Measurements from ENCODE around the gene CTDSPL. TPM values are rescaled to one million over a fixed set of nuclear protein-coding genes. Genes with fewer than 3 reads are reported as not detected.

The CTDSPL gene
- total and polyA plus RNA-seq, 7 donors = 19.1 to 69.1 (median 46.3) TPM

DNA sequence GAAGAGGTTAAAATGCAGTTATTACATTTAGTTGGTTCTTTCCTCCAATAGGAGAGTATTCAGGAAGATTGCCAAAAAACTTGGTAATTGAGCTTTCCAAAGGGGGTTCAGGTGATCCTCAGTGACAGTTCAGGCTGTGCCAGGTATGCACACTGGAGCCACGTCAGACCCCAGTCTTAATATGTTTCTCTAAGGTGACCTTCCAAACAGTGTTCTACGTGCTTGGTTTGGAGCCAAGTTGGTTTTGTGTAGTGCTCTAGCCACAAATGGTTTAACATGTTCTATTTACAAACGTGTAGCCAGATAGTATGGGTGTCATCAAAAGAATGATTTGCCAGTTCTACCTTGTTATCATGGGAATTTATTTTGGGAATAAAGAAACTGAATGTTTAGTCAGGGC lies 21.0 kb downstream of the CTDSPL start:
- intact Hi-C loops (cut with DNase I) = no loop called here
- Histone ChIP-seq H3K27ac (no peak overlapping the region), H3K4me3 (no peak overlapping the region), H3K36me3 (no peaks in the 10 kb centered on the region), H3K4me1 (peaks cover 0 to 40% (median 27%) of the 10 kb centered on the region in 4 donors), H3K9me3 (no peaks in the 10 kb centered on the region), H3K27me3 (no peaks in the 10 kb centered on the region)
- WGBS, 2 donors = 70 to 83% methylated on average over 3 of the region's 3 CpGs
- DNase-seq = no peak
- no peak for TF ChIP-seq EP300 (IDR thresholded peaks at IDR 0.05)
- TF ChIP-seq POLR2A (IDR thresholded peaks at IDR 0.05) = no peak
- no peak for TF ChIP-seq POLR2AphosphoS5 (IDR thresholded peaks at IDR 0.05)
- TF ChIP-seq, protein P1, sequence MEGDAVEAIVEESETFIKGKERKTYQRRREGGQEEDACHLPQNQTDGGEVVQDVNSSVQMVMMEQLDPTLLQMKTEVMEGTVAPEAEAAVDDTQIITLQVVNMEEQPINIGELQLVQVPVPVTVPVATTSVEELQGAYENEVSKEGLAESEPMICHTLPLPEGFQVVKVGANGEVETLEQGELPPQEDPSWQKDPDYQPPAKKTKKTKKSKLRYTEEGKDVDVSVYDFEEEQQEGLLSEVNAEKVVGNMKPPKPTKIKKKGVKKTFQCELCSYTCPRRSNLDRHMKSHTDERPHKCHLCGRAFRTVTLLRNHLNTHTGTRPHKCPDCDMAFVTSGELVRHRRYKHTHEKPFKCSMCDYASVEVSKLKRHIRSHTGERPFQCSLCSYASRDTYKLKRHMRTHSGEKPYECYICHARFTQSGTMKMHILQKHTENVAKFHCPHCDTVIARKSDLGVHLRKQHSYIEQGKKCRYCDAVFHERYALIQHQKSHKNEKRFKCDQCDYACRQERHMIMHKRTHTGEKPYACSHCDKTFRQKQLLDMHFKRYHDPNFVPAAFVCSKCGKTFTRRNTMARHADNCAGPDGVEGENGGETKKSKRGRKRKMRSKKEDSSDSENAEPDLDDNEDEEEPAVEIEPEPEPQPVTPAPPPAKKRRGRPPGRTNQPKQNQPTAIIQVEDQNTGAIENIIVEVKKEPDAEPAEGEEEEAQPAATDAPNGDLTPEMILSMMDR (IDR thresholded peaks at IDR 0.05) = no peak

DNA sequence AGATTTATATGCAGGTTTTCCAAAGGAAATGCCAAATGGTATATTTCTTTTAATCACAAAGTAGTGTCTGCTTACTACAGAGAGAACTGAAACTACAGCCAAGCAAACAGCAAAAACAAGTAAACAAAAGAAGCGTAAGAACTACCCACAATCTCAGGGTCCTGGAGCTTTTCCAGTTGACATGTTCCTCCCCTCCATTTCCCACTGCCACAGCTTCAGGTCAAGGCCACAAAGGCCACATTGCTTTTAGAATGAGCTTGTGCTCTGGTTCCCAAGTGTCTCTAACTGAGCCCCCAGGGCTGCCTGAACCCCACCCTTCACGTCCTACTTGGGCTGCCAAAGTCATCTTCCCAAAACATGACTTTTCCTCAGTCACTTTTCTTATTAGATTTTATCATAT lies 24.1 kb downstream of the CTDSPL start:
- TF ChIP-seq, protein P1 (IDR thresholded peaks at IDR 0.05) = no peak
- no peak for TF ChIP-seq POLR2AphosphoS5 (IDR thresholded peaks at IDR 0.05)
- TF ChIP-seq EP300 (IDR thresholded peaks at IDR 0.05) = no peak
- TF ChIP-seq POLR2A (IDR thresholded peaks at IDR 0.05) = no peak
- H3K27me3 ChIP-seq = no peaks in the 10 kb centered on the region
- 61 to 75% methylated on average over 2 of the region's 2 CpGs for whole genome bisulfite sequencing, 2 donors
- no peak for DNase-seq
- no peaks in the 10 kb centered on the region for H3K36me3 ChIP-seq
- H3K27ac ChIP-seq = no peak overlapping the region
- peaks cover 0 to 41% (median 25%) of the 10 kb centered on the region in 4 donors for H3K4me1 ChIP-seq
- no peaks in the 10 kb centered on the region for H3K9me3 ChIP-seq
- H3K4me3 ChIP-seq = no peak overlapping the region
- intact Hi-C loops (cut with DNase I) = no loop called here

DNA sequence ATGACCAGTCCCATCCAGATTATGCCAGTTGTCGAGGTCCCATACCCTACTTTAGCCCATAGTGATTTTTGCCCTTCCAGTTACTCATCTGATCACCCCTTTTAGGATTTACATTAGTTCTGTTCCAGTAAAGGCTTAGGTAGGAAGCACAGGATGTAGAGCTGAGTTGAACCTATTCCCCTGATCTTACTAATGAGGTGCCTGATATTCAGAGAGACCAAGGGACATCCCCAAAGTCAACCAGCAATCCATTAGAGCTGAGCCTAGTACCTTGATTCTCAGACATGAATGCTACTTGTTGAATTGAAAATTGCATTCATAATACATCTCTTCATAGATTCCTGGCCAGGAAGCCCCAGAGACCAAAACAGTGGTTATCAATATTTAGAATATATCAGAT lies 24.7 kb downstream of the CTDSPL start:
- no peaks in the 10 kb centered on the region for H3K9me3 ChIP-seq
- TF ChIP-seq, protein P1 (IDR thresholded peaks at IDR 0.05) = no peak
- TF ChIP-seq EP300 (IDR thresholded peaks at IDR 0.05) (no peak), POLR2AphosphoS5 (IDR thresholded peaks at IDR 0.05) (no peak), POLR2A (IDR thresholded peaks at IDR 0.05) (no peak)
- no peaks in the 10 kb centered on the region for H3K27me3 ChIP-seq
- H3K36me3 ChIP-seq = no peaks in the 10 kb centered on the region
- H3K4me3 ChIP-seq = no peak overlapping the region
- peaks cover 0 to 47% (median 25%) of the 10 kb centered on the region in 4 donors for H3K4me1 ChIP-seq
- DNase-seq = no peak
- H3K27ac ChIP-seq = no peak overlapping the region
- intact Hi-C loops (cut with DNase I) = no loop called here
- WGBS, 2 donors = 86 to 88% methylated on average over 1 of the region's 1 CpG

DNA sequence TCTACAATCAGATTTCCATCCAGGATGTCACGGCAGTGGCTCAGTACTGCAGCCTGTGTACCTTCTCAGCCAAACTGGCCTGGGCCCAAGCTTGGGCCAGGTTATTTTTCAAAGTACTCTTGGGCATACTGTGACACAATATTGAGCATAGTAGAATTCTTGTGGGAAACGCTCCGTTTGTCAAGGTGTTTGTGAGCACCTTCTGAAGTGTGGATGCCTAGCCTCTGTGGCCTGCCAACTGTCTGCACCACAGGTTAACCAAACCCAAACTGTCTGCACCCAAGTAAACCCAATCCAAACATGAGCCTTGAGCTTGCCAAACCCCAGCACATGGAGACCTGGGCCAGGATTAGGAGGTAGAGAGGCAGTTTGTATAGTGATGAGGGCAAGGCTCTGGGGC lies 25.4 kb downstream of the CTDSPL start:
- 84 to 86% methylated on average over 3 of the region's 3 CpGs for WGBS, 2 donors
- intact Hi-C loops (cut with DNase I) = no loop called here
- H3K4me1 ChIP-seq = peaks cover 0 to 52% (median 26%) of the 10 kb centered on the region in 4 donors
- H3K4me3 ChIP-seq = no peak overlapping the region
- H3K27ac ChIP-seq = no peak overlapping the region
- no peak for DNase-seq
- no peaks in the 10 kb centered on the region for H3K27me3 ChIP-seq
- TF ChIP-seq, protein P1 (IDR thresholded peaks at IDR 0.05) = no peak
- TF ChIP-seq EP300 (IDR thresholded peaks at IDR 0.05) = no peak
- no peak for TF ChIP-seq POLR2AphosphoS5 (IDR thresholded peaks at IDR 0.05)
- TF ChIP-seq POLR2A (IDR thresholded peaks at IDR 0.05) = no peak
- H3K9me3 ChIP-seq = no peaks in the 10 kb centered on the region
- no peaks in the 10 kb centered on the region for H3K36me3 ChIP-seq

DNA sequence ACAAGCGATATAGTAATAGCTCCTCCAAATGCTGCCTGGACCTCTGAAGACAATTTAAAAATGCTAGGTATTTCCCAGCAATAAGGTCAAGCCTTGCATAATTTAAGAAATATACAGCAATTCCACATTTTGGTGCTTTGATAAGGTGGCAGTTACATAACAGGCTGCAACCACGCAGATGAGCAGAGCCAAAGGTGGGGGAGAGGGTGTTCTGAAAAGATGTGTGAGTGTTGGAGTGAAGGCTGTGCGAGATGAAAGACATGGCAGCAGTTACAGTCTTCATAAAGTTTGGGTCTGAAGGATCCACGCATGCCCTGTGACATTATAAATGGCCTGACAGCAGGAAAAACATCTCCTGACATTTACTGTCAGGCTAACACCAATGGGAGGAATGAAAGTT lies 26.1 kb downstream of the CTDSPL start:
- no peak for DNase-seq
- 89 to 90% methylated on average over 4 of the region's 4 CpGs for WGBS, 2 donors
- Histone ChIP-seq H3K4me3 (no peak overlapping the region), H3K27me3 (no peaks in the 10 kb centered on the region), H3K4me1 (peaks cover 0 to 54% (median 28%) of the 10 kb centered on the region in 4 donors), H3K9me3 (no peaks in the 10 kb centered on the region), H3K36me3 (no peaks in the 10 kb centered on the region), H3K27ac (no peak overlapping the region)
- TF ChIP-seq EP300 (IDR thresholded peaks at IDR 0.05) (no peak), POLR2AphosphoS5 (IDR thresholded peaks at IDR 0.05) (no peak), POLR2A (IDR thresholded peaks at IDR 0.05) (no peak)
- TF ChIP-seq, protein P1 (IDR thresholded peaks at IDR 0.05) = no peak
- intact Hi-C loops (cut with DNase I) = no loop called here

All from sigmoid colon (tissue), 7 donors.